K562 (cell line): Measurements from ENCODE around the gene RNPEP. TPM values are rescaled to one million over a fixed set of nuclear protein-coding genes. Genes with fewer than 3 reads are reported as not detected.

Source experiments
- ASH1L ChIP-seq: fragments of 450-650 bp; IDR thresholded peaks from 2 replicates; pipeline ENCODE4 v1.6.1; 2018; ENCODE audit warnings: borderline replicate concordance, mild to moderate bottlenecking, low read depth; ENCODE audit not compliant: partially characterized antibody
- BDP1 ChIP-seq: IDR thresholded peaks from 3 replicates; pipeline ENCODE4 v1.6.1; 2011; ENCODE audit not compliant: insufficient read length, insufficient read depth
- BRF1 ChIP-seq: IDR thresholded peaks from 3 replicates; pipeline ENCODE4 v1.6.1; 2011; ENCODE audit warnings: borderline replicate concordance, mild to moderate bottlenecking; ENCODE audit not compliant: insufficient read length; ENCODE audit errors: extremely low read depth
- ETV6 ChIP-seq, 3 experiments: fragments of 150-350 bp in 1 of 3; sonication (generic) in 1 of 3; formaldehyde crosslinking in 1 of 3; IDR thresholded peaks; 2 replicates each; pipeline versions ENCODE4 v1.6.1 to v1.8.0; 2014 to 2022; ENCODE audit warnings: borderline replicate concordance in 2 of 3, low read depth in 2 of 3, antibody characterized with exemption in 1 of 3, low read length in 1 of 3, mild to moderate bottlenecking in 1 of 3, missing genetic modification reagents in 1 of 3
- GABPB2 ChIP-seq: fragments of 250-450 bp; sonication (Bioruptor Pico); conservative IDR thresholded peaks from 2 replicates; pipeline ENCODE4 v1.5.1; 2021; ENCODE audit warnings: mild to moderate bottlenecking
- HDAC1 ChIP-seq, 2 experiments: fragments of 450-650 bp; IDR thresholded peaks; 2 replicates each; pipeline ENCODE4 v1.6.1; 2016 to 2017; ENCODE audit warnings: inconsistent platforms in 1 of 2, mild to moderate bottlenecking in 1 of 2, moderate library complexity in 1 of 2
- HES1 ChIP-seq: fragments of 450-650 bp; IDR thresholded peaks from 2 replicates; pipeline ENCODE4 v1.6.1; 2016; ENCODE audit warnings: low read depth, mild to moderate bottlenecking, moderate library complexity
- L3MBTL2 ChIP-seq: fragments of 450-650 bp; IDR thresholded peaks from 2 replicates; pipeline ENCODE4 v1.6.1; 2016; ENCODE audit warnings: mild to moderate bottlenecking, moderate library complexity
- MCM2 ChIP-seq: fragments of 450-650 bp; IDR thresholded peaks from 2 replicates; pipeline ENCODE4 v1.6.1; 2017; ENCODE audit warnings: low read depth, mild to moderate bottlenecking
- MCM5 ChIP-seq: fragments of 450-650 bp; IDR thresholded peaks from 2 replicates; pipeline ENCODE4 v1.6.1; 2016; ENCODE audit warnings: low read depth
- RBM25 ChIP-seq: fragments of 200-400 bp; formaldehyde crosslinking; IDR thresholded peaks from 2 replicates; pipeline ENCODE4 v1.6.1; 2018; ENCODE audit warnings: low read length, low read depth, moderate library complexity; ENCODE audit not compliant: severe bottlenecking
- SREBF1 ChIP-seq: fragments of 150-350 bp; IDR thresholded peaks from 2 replicates; pipeline ENCODE4 v1.6.1; 2014; ENCODE audit warnings: antibody characterized with exemption, low read depth, low read length, borderline replicate concordance
- STAT6 ChIP-seq: sonication (generic); formaldehyde crosslinking; IDR thresholded peaks from 2 replicates; pipeline ENCODE4 v1.8.1; 2023; ENCODE audit warnings: mild to moderate bottlenecking, missing genetic modification reagents
- TOE1 ChIP-seq, 2 experiments: fragments of 450-650 bp in 1 of 2; sonication (generic) in 1 of 2; formaldehyde crosslinking in 1 of 2; IDR thresholded peaks; 2 replicates each; pipeline versions ENCODE4 v1.7.1 to v1.8.0; 2016 to 2022; ENCODE audit warnings: borderline replicate concordance in 2 of 2, mild to moderate bottlenecking in 2 of 2, antibody characterized with exemption in 1 of 2, inconsistent platforms in 1 of 2, low read depth in 1 of 2, missing genetic modification reagents in 1 of 2, moderate library complexity in 1 of 2
- ZEB2 ChIP-seq: fragments of 450-650 bp; IDR thresholded peaks from 2 replicates; pipeline ENCODE4 v1.6.1; 2016
- ZNF217 ChIP-seq: sonication (generic); formaldehyde crosslinking; IDR thresholded peaks from 2 replicates; pipeline ENCODE4 v1.8.0; 2022; ENCODE audit warnings: mild to moderate bottlenecking, missing genetic modification reagents
- ZNF23 ChIP-seq: fragments of 250-450 bp; sonication (Bioruptor Pico); IDR thresholded peaks from 2 replicates; pipeline ENCODE4 v1.4.0; 2020; ENCODE audit warnings: mild to moderate bottlenecking
- polyA plus RNA-seq, 8 experiments: library from polyadenylated mRNA; depleted of rRNA in 4 of 8; stranded (reverse) in 5 of 8; unstranded in 3 of 8; fragments of >200 nt; fragmentation: Nextera tagmentation in 2 of 8; fragmentation: Illumina TruSeq in 1 of 8; extraction: Ambion mirVana in 2 of 8; extraction: Trizol in 1 of 8; gene quantifications; 2 replicates each; pipeline versions ENCODE4 v1.2.1 to v1.2.3, GENCODE V29; 2011 to 2014; ENCODE audit warnings: inconsistent platforms in 1 of 8, missing spikeins in 1 of 8
- total RNA-seq, 7 experiments: library from RNA; depleted of rRNA in 6 of 7; stranded (reverse); fragments of >200 nt in 6 of 7; fragmentation: Illumina TruSeq in 2 of 7; extraction: Trizol in 2 of 7; gene quantifications; 2 replicates each; pipeline versions ENCODE4 v1.2.1 to v1.2.3, GENCODE V29; 2011 to 2021; ENCODE audit warnings: low replicate concordance in 1 of 7
- TF ChIP-seq, protein P1 (sequence below): fragments of 450-650 bp; IDR thresholded peaks from 2 replicates; pipeline ENCODE4 v1.6.1; 2018; ENCODE audit not compliant: partially characterized antibody
- TF ChIP-seq, protein P2 (sequence below): conservative IDR thresholded peaks from 2 replicates; pipeline ENCODE4 v1.6.1; 2011; ENCODE audit warnings: low read depth, mild to moderate bottlenecking, low read length; ENCODE audit not compliant: control insufficient read depth

The RNPEP gene
- total and polyA plus RNA-seq, 9 of the 15 experiments (the other 6 are each of a cell fraction or from before 2014, with no cell fraction given): 27.5 to 131 (median 63.4) TPM

GRCh38 chr1:201954263-201955008 is 28.0 kb upstream of the RNPEP start (continued):
- TF ChIP-seq BDP1: no peak
- TF ChIP-seq HES1: no peak
- TF ChIP-seq ZEB2: no peak
- TF ChIP-seq HDAC1 (IDR thresholded peaks at IDR 0.05): no peak
- TF ChIP-seq ZNF217 (CRISPR knock-in tag): no peak
- TF ChIP-seq ZNF23 (CRISPR knock-in tag): no peak
- TF ChIP-seq, protein P1, sequence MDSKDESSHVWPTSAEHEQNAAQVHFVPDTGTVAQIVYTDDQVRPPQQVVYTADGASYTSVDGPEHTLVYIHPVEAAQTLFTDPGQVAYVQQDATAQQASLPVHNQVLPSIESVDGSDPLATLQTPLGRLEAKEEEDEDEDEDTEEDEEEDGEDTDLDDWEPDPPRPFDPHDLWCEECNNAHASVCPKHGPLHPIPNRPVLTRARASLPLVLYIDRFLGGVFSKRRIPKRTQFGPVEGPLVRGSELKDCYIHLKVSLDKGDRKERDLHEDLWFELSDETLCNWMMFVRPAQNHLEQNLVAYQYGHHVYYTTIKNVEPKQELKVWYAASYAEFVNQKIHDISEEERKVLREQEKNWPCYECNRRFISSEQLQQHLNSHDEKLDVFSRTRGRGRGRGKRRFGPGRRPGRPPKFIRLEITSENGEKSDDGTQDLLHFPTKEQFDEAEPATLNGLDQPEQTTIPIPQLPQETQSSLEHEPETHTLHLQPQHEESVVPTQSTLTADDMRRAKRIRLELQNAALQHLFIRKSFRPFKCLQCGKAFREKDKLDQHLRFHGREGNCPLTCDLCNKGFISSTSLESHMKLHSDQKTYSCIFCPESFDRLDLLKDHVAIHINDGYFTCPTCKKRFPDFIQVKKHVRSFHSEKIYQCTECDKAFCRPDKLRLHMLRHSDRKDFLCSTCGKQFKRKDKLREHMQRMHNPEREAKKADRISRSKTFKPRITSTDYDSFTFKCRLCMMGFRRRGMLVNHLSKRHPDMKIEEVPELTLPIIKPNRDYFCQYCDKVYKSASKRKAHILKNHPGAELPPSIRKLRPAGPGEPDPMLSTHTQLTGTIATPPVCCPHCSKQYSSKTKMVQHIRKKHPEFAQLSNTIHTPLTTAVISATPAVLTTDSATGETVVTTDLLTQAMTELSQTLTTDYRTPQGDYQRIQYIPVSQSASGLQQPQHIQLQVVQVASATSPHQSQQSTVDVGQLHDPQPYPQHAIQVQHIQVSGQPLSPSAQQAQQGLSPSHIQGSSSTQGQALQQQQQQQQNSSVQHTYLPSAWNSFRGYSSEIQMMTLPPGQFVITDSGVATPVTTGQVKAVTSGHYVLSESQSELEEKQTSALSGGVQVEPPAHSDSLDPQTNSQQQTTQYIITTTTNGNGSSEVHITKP: no peak
- no peak for TF ChIP-seq MCM2
- TF ChIP-seq, protein P2, sequence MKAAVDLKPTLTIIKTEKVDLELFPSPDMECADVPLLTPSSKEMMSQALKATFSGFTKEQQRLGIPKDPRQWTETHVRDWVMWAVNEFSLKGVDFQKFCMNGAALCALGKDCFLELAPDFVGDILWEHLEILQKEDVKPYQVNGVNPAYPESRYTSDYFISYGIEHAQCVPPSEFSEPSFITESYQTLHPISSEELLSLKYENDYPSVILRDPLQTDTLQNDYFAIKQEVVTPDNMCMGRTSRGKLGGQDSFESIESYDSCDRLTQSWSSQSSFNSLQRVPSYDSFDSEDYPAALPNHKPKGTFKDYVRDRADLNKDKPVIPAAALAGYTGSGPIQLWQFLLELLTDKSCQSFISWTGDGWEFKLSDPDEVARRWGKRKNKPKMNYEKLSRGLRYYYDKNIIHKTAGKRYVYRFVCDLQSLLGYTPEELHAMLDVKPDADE: no peak
- TF ChIP-seq BRF1: no peak
- no peak; the same call in 1 of the 2 replicates for TF ChIP-seq L3MBTL2
- no peak; the same call in 1 of the 2 replicates for TF ChIP-seq STAT6 (CRISPR knock-in tag)
- peak; percentile 55 for TF ChIP-seq RBM25
- TF ChIP-seq ETV6 (IDR thresholded peaks at IDR 0.05; ENCODE audit: borderline replicate concordance in 1 of 2, low read depth in 2 of 2, low read length in 1 of 2): no peak
- TF ChIP-seq ETV6 (CRISPR knock-in tag; IDR thresholded peaks at IDR 0.05; ENCODE audit: borderline replicate concordance): no peak
- peak; percentile 88 for TF ChIP-seq TOE1 (IDR thresholded peaks at IDR 0.05; ENCODE audit: borderline replicate concordance)
- no peak for TF ChIP-seq TOE1 (CRISPR knock-in tag; IDR thresholded peaks at IDR 0.05; ENCODE audit: borderline replicate concordance, low read depth)
- TF ChIP-seq ASH1L: no peak
- no peak for TF ChIP-seq MCM5
- TF ChIP-seq SREBF1: no peak
- no peak for TF ChIP-seq GABPB2 (CRISPR knock-in tag)
